GM19035 (cell line): Measurements from ENCODE around the gene STAG3.
A peak's percentile ranks its signal among the peaks of the same experiment; 100 is the strongest.
"Not testable (repeated sequence)": the region's sequence is repeated elsewhere in the genome, so short reads cannot be mapped to it uniquely, and the experiment has no call there.

Experiments
- ATAC-seq: cut with Tn5 transposase; IDR thresholded peaks from one replicate; pipeline ENCODE4 v1.9.1; 2021; ENCODE audit not compliant: unreplicated experiment

The STAG3 gene

DNA sequence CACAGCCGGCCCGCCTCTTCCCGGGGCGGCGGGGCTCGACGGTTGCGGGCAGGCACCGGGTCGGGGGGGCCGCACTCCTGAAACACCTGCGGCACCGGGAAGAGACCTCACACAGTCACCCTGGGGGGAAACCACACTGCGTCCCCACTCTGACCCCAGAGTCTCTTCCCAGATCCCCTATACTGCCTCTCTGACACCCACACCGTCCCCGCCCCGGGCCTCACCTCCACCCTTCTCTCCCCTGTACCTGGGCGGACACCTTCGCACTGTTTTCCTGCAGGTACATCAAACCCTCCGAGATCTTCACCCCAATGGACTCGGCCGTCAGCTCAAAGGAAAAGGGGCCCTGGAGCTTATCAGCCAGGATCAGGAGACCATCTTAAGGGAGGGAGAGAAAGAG lies 5.9 kb upstream of the STAG3 start:
- ATAC-seq, result no peak

- ATAC-seq, result no peak
Measured at GRCh38 chr7:100173806-100174495, 3.8 kb upstream of the STAG3 start.

DNA sequence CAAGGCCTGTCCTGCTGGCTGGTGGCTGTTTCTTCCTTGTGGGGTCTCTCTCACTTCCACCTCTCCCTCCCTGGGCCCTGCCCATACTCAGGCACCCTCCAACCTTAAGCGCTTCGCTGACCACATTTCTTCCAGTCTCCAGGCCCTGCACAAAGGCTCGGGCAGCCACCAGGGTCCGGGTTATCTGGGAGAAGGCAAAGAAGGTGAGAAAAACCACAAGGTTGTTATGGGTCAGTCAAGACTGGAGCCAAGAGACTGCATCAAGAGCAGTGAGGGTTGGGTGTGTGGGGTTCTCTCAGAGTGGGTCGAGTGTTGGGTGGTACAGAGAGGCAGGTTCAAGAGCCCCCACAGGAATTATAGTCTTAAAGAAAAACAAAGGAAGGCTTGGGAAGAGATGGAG lies 3.1 kb upstream of the STAG3 start:
- ATAC-seq, result no peak

- ATAC-seq, result no peak
Measured at GRCh38 chr7:100175296-100175935, 2.3 kb upstream of the STAG3 start.

- no peak for ATAC-seq
Measured at GRCh38 chr7:100176096-100177044, 1.3 kb upstream of the STAG3 start.

DNA sequence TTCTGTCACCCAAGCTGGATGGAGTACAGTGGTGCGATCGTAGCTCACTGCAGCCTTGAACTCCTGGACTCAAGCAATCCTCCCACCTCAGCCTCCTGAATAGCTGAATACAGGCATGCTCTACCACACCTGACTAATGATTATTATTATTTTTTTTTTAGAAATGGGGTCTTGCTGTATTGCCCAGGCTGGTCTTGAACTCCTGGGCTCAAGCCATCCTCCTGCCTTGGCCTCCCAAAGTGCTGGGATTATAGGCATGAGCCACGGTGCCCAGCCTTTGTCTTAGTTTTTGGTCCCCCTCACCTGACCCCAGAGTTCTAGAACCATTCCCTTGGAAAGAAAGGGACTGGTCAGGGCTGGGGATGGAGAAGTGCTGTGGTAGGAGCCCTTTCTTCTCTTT lies 2.4 kb downstream of the STAG3 start:
- ATAC-seq, result not testable (repeated sequence)

GRCh38 chr7:100182616-100183015 lies 4.9 kb downstream of the STAG3 start:
- ATAC-seq, result not testable (repeated sequence)

DNA sequence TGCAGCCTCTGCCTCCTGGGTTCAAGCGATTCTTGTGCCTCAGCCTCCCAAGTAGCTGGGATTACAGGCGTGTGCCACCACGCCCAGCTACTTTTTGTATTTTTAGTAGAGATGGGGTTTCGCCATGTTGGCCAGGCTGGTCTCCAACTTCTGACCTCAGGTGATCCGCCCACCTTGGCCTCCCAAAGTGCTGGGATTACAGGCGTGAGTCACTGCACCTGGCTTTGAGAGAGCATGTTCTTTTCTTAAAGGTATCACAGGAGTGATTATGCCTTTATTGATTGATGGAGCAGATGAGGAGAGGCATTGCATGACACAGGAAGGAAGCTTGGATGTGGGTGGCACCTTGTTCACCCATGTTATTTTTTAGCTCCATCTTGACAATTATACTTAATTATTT lies 5.4 kb downstream of the STAG3 start:
- ATAC-seq, result not testable (repeated sequence)

DNA sequence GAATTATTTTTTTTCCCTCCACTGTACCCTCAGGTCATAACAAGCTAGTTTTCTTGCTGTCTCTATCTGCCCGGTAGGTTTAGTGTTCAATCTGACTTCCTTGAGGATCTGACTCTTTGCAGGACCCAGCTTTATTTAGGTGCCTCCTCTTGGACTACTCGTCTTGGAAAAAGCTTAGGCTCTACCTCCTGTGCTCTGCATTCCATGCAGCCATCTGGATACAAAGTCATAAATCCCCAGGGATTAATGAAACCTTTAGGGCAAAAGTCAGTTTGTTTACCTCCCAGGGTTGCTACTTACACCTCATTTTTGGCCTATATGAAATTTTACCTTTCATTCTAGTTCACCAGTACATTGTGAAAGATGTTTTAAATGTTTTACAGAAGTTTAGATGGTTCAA lies 8.0 kb downstream of the STAG3 start:
- ATAC-seq, result no peak

DNA sequence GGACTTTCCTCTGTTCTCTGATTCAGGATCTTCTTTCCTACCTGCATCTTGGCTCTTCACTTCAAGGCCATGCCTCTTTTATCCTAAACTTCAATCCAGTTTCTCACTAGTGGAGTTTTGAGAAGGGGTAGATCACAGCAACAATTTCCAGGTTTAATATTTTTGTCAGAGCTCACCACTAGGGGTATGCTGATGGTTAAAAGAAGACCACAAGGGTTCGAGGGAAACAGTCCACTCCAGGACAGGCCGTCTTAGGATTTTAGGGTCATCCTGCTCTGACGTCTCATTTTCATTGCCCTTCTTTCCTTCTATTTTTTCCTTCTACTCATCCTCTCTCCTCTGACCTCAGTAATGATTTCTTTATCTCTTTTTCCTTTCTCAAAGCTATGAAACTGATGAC lies 11.3 kb downstream of the STAG3 start:
- no peak for ATAC-seq

GRCh38 chr7:100190048-100190711 lies 12.5 kb downstream of the STAG3 start:
- no peak for ATAC-seq

GRCh38 chr7:100191775-100192174 lies 14.1 kb downstream of the STAG3 start:
- ATAC-seq, result no peak

- ATAC-seq, result not testable (repeated sequence)
Measured at GRCh38 chr7:100192281-100192862, 14.7 kb downstream of the STAG3 start.

DNA sequence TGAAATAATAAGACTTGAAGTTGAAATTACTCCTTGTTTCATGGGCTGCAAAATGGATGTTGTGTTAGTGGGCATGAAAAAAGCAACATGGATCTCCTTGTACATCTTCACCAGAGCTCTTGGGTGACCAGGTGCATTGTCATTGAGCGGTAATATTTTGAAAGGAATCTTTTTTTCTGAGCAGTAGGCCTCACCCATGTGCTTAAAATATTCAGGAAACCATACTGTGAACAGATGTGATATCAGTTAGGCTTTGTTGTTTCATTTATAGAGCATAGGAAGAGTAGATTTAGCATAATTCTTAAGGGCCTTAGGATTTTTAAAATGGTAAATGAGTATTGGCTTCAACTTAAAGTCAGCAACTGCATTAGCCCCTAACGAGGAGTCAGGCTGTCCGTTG lies 15.3 kb downstream of the STAG3 start:
- no peak for ATAC-seq

DNA sequence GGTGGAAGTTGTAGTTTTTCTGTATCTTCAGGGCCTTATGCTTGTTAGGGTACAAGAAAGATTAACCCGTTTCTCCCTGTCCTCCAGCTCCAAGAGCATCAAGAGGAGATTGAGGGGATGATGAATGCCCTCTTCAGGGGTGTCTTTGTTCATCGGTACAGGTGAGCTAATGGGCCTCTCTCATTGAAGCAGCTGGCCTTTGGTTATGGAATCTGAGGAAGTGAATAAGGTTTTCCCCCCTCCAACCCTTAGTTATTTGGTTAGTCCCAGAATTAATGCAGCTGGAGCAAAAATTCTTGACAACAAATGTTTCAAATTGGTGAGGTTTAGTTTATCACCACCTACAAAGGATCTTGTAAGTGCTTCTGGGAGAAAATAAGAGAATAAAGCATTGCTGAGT lies 17.5 kb downstream of the STAG3 start:
- ATAC-seq, result no peak

DNA sequence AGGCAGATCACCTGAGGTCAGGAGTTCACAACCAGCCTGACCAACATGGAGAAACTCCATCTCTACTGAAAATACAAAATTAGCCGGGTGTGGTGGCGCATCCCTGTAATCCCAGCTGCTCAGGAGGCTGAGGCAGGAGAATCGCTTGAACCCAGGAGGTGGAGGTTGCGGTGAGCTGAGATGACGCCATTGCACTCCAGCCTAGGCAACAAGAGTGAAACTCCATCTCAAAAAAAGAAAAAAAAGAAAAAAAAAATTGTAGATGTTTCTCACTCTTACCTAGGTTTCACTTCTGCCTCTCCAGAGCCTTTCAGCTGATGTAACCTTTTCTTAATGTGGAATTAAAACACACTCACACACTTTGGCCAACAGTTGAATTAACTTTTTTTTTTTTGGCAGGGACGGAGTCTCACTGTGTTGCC lies 18.2 kb downstream of the STAG3 start:
- peak; percentile 60 for ATAC-seq

- no peak for ATAC-seq
Measured at GRCh38 chr7:100198266-100198665, 20.5 kb downstream of the STAG3 start.

DNA sequence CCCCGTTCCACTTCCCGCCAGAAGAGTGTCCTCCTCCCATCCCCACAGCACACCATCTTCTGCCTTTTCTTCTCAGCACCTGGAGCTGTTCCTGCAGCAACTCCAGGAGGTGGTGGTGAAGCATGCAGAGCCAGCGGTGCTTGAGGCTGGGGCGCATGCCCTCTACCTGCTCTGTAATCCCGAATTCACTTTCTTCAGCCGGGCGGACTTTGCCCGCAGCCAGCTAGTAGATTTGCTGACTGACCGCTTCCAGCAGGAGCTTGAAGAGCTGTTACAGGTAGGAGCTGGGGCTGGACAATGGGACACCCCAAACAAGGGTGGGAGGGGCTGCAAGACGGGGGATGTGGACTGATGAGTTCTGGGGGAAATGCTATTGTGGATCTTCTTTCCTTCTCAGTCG lies 23.0 kb downstream of the STAG3 start:
- no peak for ATAC-seq

DNA sequence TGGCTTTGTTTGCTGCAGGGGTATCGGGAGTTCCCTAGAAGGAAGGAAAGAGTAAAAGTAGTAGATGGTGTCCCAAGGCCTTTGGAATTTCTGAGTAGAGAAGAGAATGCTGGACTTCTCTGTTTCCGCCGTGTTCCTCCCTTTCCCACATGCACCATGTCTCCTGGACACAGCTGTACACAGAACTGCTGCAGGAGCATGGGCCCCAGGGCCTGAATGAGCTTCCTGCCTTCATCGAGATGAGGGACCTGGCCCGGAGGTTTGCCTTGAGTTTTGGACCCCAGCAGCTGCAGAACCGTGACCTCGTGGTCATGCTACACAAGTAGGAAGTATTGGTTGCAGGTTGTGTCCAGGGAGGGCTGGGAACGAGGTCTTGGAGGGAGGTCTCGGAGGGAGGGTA lies 26.7 kb downstream of the STAG3 start:
- ATAC-seq, result no peak

GRCh38 chr7:100208911-100209408 lies 31.2 kb downstream of the STAG3 start:
- ATAC-seq, result peak; percentile 64

GRCh38 chr7:100209493-100209892 lies 31.8 kb downstream of the STAG3 start:
- no peak for ATAC-seq
